Lower leg skin (tissue), 3 donors: ENCODE data around the gene CASP1.

Experiments used
- CTCF ChIP-seq, 3 donors: fragments of 450-650 bp; IDR thresholded peaks; one replicate each; pipeline ENCODE4 v1.5.1; 2016; ENCODE audit warnings: antibody characterized with exemption in 3 of 3, mild to moderate bottlenecking in 3 of 3, moderate library complexity in 2 of 3
- POLR2A ChIP-seq, 2 donors: fragments of 450-650 bp; IDR thresholded peaks; one replicate each; pipeline ENCODE4 v1.6.1; 2016 to 2017; ENCODE audit warnings: antibody characterized with exemption in 2 of 2, mild to moderate bottlenecking in 1 of 2, moderate library complexity in 1 of 2

- no peak for TF ChIP-seq CTCF (IDR thresholded peaks at IDR 0.05)
- no peak for TF ChIP-seq POLR2A (IDR thresholded peaks at IDR 0.05)
Measured at GRCh38 chr11:104995001-104995408, 39.9 kb downstream of the CASP1 start.
